GM21737 (cell line): ENCODE measurements around the gene IVNS1ABP.
"Not testable (repeated sequence)": the region's sequence is repeated elsewhere in the genome, so short reads cannot be mapped to it uniquely, and the experiment has no call there.

ENCODE experiments used
- ATAC-seq: cut with Tn5 transposase; IDR thresholded peaks from one replicate; pipeline ENCODE4 v1.9.1; 2021; ENCODE audit warnings: mild to moderate bottlenecking, moderate library complexity; ENCODE audit not compliant: unreplicated experiment

IVNS1ABP gene

DNA sequence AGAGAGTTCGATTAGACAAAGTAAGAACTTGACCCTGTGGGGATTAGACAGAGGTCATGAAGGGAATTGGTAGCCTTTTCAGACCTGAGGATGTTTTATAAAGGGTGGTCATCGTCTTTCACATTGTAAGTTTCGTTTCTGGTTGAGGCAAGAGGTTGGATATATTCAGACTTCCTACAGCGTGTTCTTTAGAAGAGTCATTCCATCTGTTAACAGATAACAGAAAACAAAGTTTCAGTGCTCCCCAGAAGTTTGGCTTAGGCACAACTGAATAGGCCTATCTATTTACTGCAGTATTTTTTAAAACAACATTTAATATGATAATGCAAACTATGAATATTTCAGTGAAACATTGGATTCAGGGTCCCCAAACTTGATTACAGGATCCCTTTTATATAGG lies 17.1 kb upstream of the IVNS1ABP start:
- ATAC-seq, result no peak

DNA sequence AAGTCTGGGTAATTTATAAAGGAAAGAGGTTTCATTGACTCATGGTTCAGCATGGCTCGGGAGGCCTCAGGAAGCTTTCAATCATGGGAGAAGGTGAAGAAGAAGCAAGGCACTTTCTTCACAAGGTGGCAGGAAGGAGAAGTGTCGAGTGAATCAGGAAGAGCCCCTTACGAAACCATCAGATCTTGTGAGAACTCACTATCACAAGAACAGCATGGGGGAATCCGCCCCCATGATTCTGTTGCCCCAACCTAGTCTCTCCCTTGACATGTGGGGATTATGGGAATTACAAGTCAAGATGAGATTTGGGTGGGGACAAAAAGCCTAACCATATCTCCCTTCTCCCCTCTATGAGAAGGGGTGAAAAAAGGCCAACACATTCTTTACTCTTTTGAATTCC lies 11.2 kb upstream of the IVNS1ABP start:
- ATAC-seq, result no peak

DNA sequence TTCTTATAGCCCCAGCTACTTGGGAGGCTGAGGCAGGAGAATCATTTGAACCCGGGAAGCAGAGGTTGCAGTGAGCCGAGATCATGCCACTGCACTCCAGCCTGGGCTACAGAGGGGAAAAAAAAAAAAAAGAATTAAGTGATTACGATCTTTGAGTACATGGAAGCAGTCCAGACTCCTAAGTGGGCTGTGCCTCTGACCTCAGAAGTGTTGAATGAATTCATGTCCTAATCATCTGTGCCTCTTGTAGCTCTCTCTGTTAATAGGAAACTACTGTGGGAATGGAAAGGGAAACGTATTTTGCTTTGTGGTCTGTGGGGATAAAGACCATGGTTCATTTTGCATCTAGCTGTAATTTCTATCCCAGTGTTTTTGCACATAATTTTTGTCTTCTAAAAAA lies 8.4 kb upstream of the IVNS1ABP start:
- no peak for ATAC-seq

DNA sequence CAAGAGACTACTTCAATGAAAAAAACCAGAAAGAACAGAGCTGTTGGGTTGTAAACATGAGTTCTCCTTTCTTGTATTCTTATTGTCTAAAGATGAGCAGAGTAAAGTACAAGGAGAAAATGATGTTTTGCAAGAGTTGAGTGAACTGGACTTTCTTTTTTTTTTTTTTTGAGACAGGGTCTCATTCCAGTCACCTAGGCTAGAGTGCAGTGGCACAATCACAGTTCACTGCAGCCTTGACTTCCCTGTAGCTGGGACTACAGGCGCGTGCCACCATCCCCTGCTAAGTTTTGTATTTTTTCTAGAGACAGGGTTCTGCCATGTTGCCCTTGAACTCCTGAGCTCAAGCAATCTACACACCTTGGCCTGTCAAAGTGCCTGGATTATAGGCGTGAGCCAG lies 7.1 kb upstream of the IVNS1ABP start:
- ATAC-seq, result no peak

DNA sequence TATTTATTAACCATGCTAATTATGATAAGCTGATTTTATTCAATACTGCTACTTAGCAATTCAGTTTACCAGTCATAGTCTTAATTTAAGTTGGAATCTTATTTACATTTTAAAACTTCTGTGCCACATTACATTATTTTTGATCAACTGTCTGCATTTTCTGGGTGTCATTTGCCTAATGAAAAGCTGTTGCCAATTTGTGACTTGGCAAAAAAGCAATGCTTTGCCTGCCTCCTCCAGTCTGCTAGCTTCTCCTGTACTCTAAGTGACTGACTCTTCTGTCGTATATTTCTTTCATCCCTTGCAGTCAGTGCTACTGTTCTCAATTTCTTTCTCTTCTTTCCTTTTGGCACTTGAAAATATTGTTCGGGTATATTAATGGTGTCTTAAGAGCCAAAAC lies 5.6 kb upstream of the IVNS1ABP start:
- no peak for ATAC-seq

DNA sequence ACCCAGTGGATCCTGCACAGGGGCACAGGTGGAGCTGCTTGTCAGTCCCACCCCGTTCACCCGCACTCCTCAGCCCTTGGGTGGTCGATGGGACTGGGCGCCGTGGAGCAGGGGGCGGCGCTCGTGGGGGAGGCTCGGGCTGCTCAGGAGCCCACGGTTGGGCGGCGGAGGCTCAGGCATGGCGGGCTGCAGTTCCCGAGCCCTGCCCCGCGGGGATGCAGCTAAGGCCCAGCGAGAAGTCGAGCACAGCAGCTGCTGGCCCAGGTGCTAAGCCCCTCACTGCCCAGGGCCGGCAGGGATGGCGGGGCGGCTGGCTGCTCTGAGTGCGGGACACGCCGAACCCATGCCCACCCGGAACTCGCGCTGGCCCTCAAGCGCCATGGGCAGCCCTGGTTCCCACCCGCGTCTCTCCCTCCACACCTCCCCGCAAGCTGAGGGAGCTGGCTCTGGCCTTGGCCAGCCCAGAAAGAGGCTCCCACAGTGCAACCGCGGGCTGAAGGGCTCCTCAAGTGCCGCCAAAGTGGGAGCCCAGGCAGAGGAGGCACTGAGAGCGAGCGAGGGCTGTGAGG lies 4.7 kb upstream of the IVNS1ABP start:
- not testable (repeated sequence) for ATAC-seq

DNA sequence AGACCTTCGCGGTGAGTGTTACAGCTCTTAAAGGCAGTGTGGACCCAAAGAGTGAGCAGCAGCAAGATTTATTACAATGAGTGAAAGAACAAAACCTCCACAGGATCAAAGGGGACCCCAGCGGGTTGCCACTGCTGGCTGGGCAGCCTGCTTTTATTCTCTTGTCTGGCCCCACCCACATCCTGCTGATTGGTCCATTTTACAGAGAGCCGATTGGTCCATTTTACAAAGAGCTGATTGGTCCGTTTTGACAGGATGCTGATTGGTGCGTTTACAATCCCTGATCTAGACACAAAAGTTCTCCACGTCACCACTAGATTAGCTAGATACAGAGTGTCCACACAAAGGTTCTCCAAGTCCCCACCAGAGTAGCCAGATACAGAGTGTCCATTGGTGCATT lies 4.1 kb upstream of the IVNS1ABP start:
- not testable (repeated sequence) for ATAC-seq

DNA sequence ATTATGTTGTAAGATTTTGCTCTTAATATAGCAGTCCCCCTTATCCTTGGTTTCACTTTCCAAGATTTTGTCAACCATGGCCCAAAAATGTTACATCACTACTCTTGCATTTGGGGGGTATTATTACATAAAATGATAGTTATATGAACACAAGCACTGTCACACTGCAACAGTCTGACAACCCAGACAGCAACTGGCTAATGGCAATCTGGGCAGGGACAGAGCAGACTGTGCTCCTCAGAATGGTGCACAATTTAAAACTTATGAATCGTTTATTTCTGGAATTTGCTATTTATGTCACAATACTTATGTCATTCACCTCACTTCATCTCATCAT lies 2.1 kb upstream of the IVNS1ABP start:
- ATAC-seq, result no peak

DNA sequence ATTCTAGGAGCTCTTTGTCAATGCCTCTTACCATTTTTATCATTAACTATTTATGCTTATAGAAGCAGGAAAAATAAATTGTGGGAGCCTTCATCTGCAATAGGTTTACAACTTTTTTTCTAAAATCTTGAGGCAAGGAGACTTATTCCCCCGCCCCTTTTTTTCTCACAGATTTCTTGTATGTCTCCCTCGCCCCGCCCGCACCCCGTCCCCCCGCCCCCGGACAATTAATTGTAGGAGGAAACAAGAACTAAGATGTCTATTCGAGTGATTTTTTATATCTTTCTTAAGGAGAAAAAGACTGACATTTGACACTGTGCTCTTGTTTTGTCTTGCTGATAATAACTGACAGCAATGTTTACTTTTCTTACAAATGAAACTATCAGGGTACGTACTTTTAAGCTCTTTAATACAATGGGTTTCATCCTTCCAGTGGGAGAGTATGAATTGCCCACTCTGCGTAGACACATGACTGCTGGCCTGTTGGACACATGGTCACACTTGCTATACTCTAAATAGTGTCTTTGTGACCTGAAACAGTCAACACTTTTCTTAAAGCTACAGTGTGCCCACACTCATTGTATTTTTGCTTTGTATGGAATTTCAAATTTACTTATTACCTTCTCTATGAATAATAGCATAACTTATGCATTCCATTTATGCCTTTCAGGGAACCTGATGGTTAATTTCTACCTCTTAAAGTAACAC lies 1.5 kb upstream of the IVNS1ABP start:
- ATAC-seq, result no peak

DNA sequence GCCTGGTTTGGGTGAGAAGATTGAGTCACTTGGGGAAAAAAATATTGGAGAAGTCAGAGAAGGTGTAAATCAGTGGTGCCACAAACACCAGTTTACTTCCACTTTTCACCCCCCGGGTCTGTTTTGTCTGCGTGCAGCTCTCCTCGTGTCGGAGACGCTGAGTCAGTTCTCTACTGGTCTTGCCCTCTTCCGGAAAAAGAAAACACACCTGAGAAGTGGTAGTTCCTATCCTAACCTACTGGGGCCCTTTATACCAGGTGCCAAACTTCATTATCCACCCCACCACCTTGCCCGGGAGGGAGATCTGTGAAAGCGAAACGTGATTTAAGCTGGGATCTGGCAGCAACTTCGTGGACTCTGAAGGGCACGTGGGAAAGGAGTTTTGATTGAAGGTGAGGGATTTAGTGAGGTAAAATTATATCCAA lies 855 bp upstream of the IVNS1ABP start:
- peak; percentile 45 for ATAC-seq

DNA sequence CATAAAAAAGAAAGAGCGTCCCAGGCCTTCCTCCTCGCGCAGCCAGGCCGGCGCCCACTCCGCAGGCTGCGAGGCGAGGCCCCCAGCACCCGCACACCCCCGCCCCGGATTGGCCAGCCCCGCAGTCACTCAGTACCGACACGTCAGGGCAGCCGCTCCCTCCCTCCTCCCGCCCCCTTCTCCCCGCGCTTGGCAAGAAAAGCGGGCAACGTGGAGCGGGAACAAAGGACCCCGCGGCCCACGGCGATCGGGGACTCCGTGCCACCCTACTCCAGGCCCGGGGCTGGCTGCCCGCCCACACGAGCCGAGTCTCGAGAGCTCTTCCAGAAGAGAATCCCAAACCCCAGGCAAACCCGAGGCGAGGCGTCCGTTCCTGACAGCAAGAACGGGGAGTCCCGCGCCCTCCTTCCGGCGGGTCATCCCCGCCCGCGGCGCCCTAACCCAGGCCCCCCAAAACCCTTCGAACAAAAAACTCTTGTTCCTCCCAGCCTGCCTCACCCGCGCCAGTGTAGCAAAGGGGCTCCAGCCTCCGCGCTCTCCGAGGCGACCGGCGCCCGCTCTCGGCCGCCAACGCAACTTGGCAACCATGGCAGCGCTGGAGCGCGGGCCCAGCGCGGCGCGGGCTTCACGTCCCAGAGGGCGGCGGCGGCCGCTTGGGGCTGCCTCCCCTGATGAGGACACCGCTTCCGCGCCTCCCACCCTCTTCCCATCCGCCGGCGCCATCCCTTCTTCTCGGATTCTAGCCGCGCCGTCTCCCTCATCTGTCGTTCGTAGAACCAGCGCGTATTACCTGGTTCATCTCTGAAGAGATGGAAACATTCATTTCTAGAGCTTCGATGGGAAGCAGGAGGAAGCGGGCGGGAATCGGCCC lies 645 bp downstream of the IVNS1ABP start:
- peak; percentile 53 for ATAC-seq

DNA sequence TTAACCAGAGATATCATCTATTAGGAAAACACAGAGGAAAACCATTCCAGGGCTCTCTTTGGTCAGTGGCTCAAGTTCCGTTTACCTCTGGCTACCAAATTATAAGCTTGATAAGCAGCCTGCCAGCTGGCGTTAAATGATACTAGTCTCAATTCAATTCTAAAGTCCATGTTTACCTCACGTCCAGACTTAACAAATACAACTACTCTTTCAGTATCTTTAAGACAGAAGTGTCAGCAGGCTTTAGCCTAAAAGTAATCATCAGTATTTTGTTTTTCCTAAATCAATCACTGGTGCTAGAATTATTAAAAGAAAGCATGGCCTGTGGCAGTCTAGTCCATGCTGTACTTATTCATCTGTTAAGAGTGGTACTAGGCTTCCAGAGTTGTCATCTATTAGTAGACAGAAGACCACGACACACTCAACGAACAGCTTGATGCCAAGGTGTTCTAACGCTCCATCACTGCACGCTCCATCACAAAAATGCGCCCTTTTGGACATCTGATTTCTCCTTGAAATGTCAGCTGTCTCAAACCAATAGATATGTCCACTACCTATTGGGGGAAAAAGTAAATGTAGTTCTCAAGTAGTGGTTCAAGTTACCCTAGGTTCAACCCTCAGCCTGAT lies 1.5 kb downstream of the IVNS1ABP start:
- ATAC-seq, result no peak

DNA sequence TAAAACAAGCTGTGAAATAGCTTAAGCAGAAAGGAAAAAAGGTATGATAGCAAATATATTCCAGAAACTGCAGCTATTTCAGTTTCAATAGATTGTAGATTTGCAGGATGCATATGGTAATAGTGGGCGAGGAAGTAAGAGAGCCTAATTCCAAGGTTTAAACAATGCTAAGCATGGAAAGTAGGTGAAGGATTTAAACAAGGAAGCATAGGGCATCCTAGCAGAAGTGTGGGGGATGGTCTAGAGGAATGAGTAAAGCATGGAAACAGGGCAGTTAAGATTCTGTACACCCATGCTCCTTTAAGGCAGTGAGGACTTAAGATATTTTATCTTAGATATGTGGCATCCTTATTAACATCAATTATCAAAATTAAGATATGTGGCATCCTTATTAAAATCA lies 2.6 kb downstream of the IVNS1ABP start:
- no peak for ATAC-seq

DNA sequence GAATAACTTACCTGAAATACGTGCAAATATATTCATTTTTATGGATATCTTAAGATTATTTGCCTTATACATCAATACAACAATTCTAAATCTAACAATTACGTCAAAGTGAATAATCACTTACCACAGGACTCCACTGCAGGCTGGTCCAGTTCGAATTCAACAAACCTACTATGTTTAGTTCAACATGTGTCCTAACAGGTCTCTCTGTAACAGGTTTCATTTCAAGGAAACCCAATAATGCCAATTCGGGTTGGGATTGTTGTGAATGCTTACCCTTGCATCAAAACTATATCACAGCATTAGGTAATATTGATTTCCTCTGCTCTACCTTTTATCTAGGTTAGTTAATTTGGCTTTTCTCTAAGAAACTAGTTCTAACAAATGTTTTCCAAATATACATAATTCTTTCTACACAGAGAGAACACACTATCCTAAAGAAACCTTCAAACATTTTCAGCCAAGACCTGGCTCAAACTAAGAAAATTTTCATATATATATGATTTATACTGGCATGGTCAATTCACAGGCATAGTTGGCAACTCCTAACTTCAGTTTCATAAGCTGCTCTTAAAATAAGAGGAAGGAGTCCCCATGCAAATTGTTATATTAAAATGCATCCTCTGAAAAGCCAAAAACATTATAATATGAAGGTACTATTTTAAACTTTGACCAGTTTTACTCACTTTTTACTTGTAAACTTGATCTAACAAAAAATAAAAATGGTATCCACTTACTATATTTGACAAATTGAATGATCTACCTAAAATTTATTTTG lies 4.5 kb downstream of the IVNS1ABP start:
- no peak for ATAC-seq

DNA sequence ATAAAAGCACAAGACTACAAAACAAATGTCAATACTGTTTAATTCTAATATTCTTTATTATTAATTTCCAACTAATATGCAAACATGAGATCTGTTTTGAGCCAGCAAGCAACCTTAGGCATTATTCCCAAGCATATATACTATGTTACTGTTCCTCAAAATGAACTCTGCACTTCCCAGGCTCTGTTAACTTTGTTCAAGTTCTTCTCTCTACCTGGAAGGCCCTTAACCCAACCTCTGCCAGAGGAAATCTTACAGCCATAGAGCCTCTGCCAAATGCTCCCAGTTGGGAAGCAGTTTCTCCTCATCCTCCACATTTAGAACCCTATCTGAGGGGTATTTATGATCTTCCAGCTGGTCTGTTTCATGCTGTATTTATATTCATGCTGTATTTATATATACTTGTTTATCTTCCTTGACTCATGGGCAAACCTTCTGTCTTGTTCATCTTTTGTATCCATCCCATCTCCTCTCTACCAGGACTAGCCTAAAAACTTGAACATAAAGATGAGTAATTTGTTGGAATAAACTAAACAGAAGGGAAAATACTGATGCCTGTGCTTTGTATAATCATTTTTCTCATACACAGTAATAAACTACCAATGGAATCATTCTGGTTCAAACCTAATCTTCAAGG lies 5.3 kb downstream of the IVNS1ABP start:
- no peak for ATAC-seq

DNA sequence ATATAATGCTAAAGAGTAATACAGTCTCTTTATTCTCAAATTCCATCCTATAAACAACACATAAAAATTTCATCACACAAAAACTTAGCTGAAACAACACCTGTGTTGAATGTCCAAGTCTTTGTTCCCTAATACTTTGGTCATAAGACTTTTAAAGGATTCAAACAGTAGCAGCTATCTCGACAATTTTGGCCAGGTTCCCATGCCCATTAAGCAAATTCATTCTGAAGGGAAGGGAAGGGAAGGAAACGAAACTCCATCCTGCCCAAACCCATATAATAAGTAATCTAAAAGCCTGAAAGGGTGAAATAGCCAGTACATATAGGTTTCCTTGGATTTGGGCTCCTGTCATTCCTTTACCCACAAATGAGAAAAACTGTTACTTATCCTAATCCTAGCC lies 7.5 kb downstream of the IVNS1ABP start:
- ATAC-seq, result no peak

DNA sequence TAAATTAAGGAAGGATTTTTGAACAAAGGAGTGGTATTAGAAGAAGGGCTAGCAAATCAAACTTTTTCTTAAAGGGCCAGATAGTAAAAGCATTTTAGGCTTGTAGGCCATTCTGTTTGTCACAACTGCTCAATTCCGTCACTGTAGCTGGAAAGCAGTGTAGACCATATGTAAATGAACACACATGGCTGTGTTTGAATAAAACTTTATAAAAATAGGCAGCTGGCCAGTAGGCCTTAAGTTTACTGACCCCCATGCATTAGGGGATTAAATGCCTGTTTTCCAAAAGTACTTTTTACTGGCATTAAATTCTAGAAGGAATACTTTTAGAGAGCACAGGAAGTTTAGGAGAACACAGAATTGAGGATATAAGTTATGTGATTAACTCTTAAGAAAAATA lies 8.9 kb downstream of the IVNS1ABP start:
- ATAC-seq, result no peak

DNA sequence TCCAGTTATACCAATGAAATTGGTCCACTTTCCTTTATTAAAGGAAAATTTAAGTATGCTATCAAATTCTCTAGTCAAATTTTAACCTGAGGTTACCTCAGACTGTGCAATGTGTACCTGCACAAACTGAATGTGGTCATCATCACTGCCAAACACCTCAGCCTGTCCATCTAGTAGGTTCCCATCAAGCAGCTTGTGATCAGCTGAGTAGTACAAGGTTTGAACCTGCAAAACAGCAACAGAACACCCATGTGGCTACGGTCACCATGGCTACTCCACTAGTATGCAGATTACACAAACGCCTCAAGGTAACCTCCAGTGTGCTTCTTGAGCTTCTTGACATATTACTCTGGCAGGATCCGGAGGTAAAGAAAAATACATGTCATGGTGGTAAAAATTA lies 11.6 kb downstream of the IVNS1ABP start:
- ATAC-seq, result no peak

DNA sequence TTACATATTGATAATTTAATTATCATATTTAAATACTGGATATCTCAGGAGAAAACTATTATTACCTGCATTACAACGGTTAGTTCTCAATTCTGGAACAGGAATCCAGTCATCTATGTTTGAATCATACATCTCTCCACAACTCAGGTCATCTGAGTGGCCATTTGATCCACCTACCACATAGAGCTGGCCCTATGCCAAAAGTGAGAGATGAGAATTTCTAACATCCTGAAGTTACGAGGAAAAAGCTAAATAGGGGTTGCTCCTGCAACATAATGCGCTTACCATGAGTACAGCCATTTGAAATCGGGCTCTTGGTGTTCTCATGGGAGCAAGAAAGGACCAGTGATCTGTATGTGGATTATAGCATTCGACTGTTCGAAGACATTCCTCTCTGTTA lies 16.9 kb downstream of the IVNS1ABP start:
- no peak for ATAC-seq

DNA sequence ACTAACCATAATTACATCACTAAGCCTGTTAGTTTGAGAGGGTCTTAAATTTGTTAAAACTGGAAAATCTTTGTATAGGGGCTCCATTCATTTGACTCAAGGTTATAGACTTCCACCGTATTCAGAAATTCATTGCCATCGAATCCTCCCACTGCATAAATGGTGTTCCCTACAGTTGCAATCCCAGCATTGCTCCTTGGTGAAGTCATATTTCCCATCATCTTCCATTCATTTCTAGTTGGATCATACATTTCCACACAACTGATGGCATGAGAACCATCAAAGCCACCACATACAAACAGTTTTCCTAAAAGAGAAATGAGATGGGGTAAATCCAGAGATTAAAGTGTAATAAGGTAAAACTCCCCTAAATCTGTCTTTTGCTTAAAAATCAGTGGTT lies 19.1 kb downstream of the IVNS1ABP start:
- no peak for ATAC-seq
